Upper lobe of right lung (tissue), 1 donor: ENCODE results near the gene MBD4. TPM values are rescaled to one million over a fixed set of nuclear protein-coding genes. Genes with fewer than 3 reads are reported as not detected.

Experiments
- ATAC-seq: fragments of 200-7000 bp; cut with Tn5 transposase; one replicate; pipeline ENCODE4 v1.9.1; 2020; ENCODE audit warnings: mild to moderate bottlenecking, moderate library complexity
- DNase-seq: peaks from one replicate; pipeline ENCODE4 v3.0.0-alpha.2; 2020
- H3K27ac ChIP-seq: fragments of 200-600 bp; one replicate; pipeline ENCODE4 v1.8.0; 2022
- H3K27me3 ChIP-seq: fragments of 200-600 bp; one replicate; pipeline ENCODE4 v1.8.0; 2022; ENCODE audit warnings: mild to moderate bottlenecking
- H3K36me3 ChIP-seq: fragments of 200-600 bp; one replicate; pipeline ENCODE4 v1.8.0; 2022
- H3K4me1 ChIP-seq: fragments of 200-600 bp; one replicate; pipeline ENCODE4 v1.8.0; 2022
- H3K4me3 ChIP-seq: fragments of 200-600 bp; one replicate; pipeline ENCODE4 v1.8.0; 2022; ENCODE audit warnings: mild to moderate bottlenecking
- H3K9me3 ChIP-seq: fragments of 200-600 bp; one replicate; pipeline ENCODE4 v1.8.0; 2022
- CTCF ChIP-seq: fragments of 200-600 bp; IDR thresholded peaks from one replicate; pipeline ENCODE4 v1.8.0; 2022; ENCODE audit warnings: antibody characterized with exemption
- intact Hi-C: fragments of 100-400 bp; cut with DNase I; formaldehyde crosslinking; loops from one replicate; pipeline ENCODE4 v1.11.0; 2022
- total RNA-seq: library from RNA; stranded (reverse); fragmentation: NEBNext Ultra II Directional; extraction: Animal tissue kit (Norgen Biotek cat#: 25700); gene quantifications from one replicate; pipeline ENCODE4 v1.2.1, GENCODE V29; 2021
- donor health status: DM: no; HTN: yes; CAD: no; lungs with severe emphysema.

Gene MBD4
- total RNA-seq, 1 donor from 2014 or later = 36.4 TPM

DNA sequence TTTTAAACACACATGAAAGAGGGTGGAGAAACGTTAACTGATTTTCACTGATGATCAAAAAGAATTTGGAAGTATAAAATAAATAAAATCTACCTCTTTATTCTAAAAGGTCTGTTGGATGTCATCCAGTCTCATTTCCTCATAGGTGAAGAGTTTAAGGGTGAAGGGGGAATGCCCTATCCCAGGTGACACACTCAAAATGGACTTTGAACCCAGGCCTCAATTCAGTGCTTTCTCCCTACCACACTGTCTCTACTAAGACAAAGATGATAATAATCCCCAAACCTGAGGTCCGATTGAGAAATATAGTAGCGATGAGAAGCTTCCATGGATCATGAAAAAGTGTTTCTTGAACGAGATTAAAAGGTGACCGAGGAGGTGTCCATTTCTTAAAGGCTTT lies 6.2 kb downstream of the MBD4 start:
- Histone ChIP-seq H3K27ac (no peak overlapping the region), H3K27me3 (no peaks in the 10 kb centered on the region), H3K9me3 (no peaks in the 10 kb centered on the region), H3K4me1 (peaks cover 35% of the 10 kb centered on the region), H3K4me3 (no peak overlapping the region), H3K36me3 (peaks cover 78% of the 10 kb centered on the region)
- ATAC-seq = no peak
- no peak for DNase-seq
- intact Hi-C loops = no loop called here
- no peak for TF ChIP-seq CTCF

GRCh38 chr3:129432671-129433070 lies 7.1 kb downstream of the MBD4 start:
- no peak overlapping the region for H3K4me3 ChIP-seq
- H3K27ac ChIP-seq = no peak overlapping the region
- intact Hi-C loops = no loop called here
- TF ChIP-seq CTCF = no peak
- H3K4me1 ChIP-seq = peaks cover 32% of the 10 kb centered on the region
- DNase-seq = no peak
- H3K9me3 ChIP-seq = no peaks in the 10 kb centered on the region
- no peaks in the 10 kb centered on the region for H3K27me3 ChIP-seq
- no peak for ATAC-seq
- H3K36me3 ChIP-seq = peaks cover 76% of the 10 kb centered on the region

GRCh38 chr3:129432036-129432435 lies 7.7 kb downstream of the MBD4 start:
- DNase-seq = no peak
- no peak overlapping the region for H3K4me3 ChIP-seq
- H3K36me3 ChIP-seq = peaks cover 69% of the 10 kb centered on the region
- no peak for ATAC-seq
- peaks cover 33% of the 10 kb centered on the region for H3K4me1 ChIP-seq
- H3K27ac ChIP-seq = no peak overlapping the region
- intact Hi-C loops = no loop called here
- H3K27me3 ChIP-seq = no peaks in the 10 kb centered on the region
- no peak for TF ChIP-seq CTCF
- no peaks in the 10 kb centered on the region for H3K9me3 ChIP-seq

GRCh38 chr3:129429602-129430001 lies 10.1 kb downstream of the MBD4 start:
- no peak overlapping the region for H3K4me3 ChIP-seq
- no peaks in the 10 kb centered on the region for H3K9me3 ChIP-seq
- no peak for TF ChIP-seq CTCF
- DNase-seq (no peak), ATAC-seq (no peak)
- intact Hi-C loops = no loop called here
- H3K27ac ChIP-seq = no peak overlapping the region
- no peaks in the 10 kb centered on the region for H3K27me3 ChIP-seq
- peaks cover 46% of the 10 kb centered on the region for H3K36me3 ChIP-seq
- H3K4me1 ChIP-seq = peaks cover 17% of the 10 kb centered on the region

- Histone ChIP-seq H3K27me3 (no peaks in the 10 kb centered on the region), H3K4me1 (peaks cover 15% of the 10 kb centered on the region), H3K4me3 (peak overlapping the region; percentile 56), H3K9me3 (no peaks in the 10 kb centered on the region), H3K27ac (peak overlapping the region; percentile 58), H3K36me3 (peaks cover 42% of the 10 kb centered on the region)
- no peak for ATAC-seq
- no peak for TF ChIP-seq CTCF
- no peak for DNase-seq
- intact Hi-C loops = no loop called here
These were observed 10.7 kb downstream of the MBD4 start for GRCh38 chr3:129429080-129429451.

- peak; percentile 98 for DNase-seq
- Histone ChIP-seq H3K4me3 (peak within 1 kb of the TSS; percentile 56), H3K9me3 (no peaks in the 10 kb centered on the region), H3K4me1 (peaks cover 15% of the 10 kb centered on the region), H3K36me3 (peaks cover 37% of the 10 kb centered on the region), H3K27me3 (no peaks in the 10 kb centered on the region), H3K27ac (peak within 1 kb of the TSS; percentile 58)
- ATAC-seq = peak; percentile 97
- TF ChIP-seq CTCF = no peak
- intact Hi-C loops = no loop called here
These were observed 11.2 kb downstream of the MBD4 start, which contains the start of gene EFCAB12 for GRCh38 chr3:129428376-129429079. EFCAB12 (minus strand) TSS chr3:129428636; CDS start chr3:129428488, 148 bp downstream.
